H9 (cell line): ENCODE measurements around the gene CRHR1. TPM values are rescaled to one million over a fixed set of nuclear protein-coding genes. Genes with fewer than 3 reads are reported as not detected.

Experiments used
- DNase-seq: peaks from one replicate; pipeline ENCODE4 v3.0.0-alpha.2; 2017
- H2AFZ ChIP-seq: one replicate; pipeline ENCODE4 v1.6.1; 2013; ENCODE audit warnings: mild to moderate bottlenecking, low read length, control low read depth, moderate library complexity
- H2AK5ac ChIP-seq: 2 replicates; pipeline ENCODE4 v1.6.1; 2013; ENCODE audit warnings: low read length, control low read depth, mixed read lengths; ENCODE audit not compliant: insufficient read length
- H2BK120ac ChIP-seq: one replicate; pipeline ENCODE4 v1.6.1; 2013; ENCODE audit warnings: low read depth, mild to moderate bottlenecking, low read length, control low read depth, inconsistent platforms; ENCODE audit not compliant: poor library complexity, severe bottlenecking
- H2BK12ac ChIP-seq: 2 replicates; pipeline ENCODE4 v1.6.1; 2013; ENCODE audit warnings: low read length, control low read depth, mixed read lengths, low read depth; ENCODE audit not compliant: insufficient read length
- H2BK15ac ChIP-seq: 2 replicates; pipeline ENCODE4 v1.6.1; 2013; ENCODE audit warnings: low read depth, low read length, control low read depth
- H2BK20ac ChIP-seq: one replicate; pipeline ENCODE4 v1.6.1; 2013; ENCODE audit warnings: low read depth, mild to moderate bottlenecking, low read length, control low read depth, inconsistent platforms; ENCODE audit not compliant: poor library complexity, severe bottlenecking
- H2BK5ac ChIP-seq: 2 replicates; pipeline ENCODE4 v1.6.1; 2013; ENCODE audit warnings: low read length, control low read depth, mixed read lengths; ENCODE audit not compliant: insufficient read length
- H3K14ac ChIP-seq: 2 replicates; pipeline ENCODE4 v1.6.1; 2013; ENCODE audit warnings: low read length, control low read depth; ENCODE audit not compliant: insufficient read depth
- H3K18ac ChIP-seq: 2 replicates; pipeline ENCODE4 v1.6.1; 2013; ENCODE audit warnings: low read depth, mild to moderate bottlenecking, mixed read lengths, low read length, control low read depth; ENCODE audit not compliant: insufficient read length
- H3K23ac ChIP-seq: 2 replicates; pipeline ENCODE4 v1.6.1; 2013; ENCODE audit warnings: low read length, control low read depth, mixed read lengths, low read depth; ENCODE audit not compliant: insufficient read length
- H3K23me2 ChIP-seq: 2 replicates; pipeline ENCODE4 v1.6.1; 2013; ENCODE audit warnings: low read depth, mild to moderate bottlenecking, mixed read lengths, low read length, control low read depth; ENCODE audit not compliant: insufficient read length, poor library complexity, severe bottlenecking
- H3K27ac ChIP-seq: 2 replicates; pipeline ENCODE4 v1.5.1; 2013; ENCODE audit warnings: low read length, control low read depth, mixed read lengths, low read depth; ENCODE audit not compliant: insufficient read length
- H3K27me3 ChIP-seq: 2 replicates; pipeline ENCODE4 v1.6.1; 2013; ENCODE audit warnings: low read length, control low read depth, inconsistent platforms; ENCODE audit not compliant: insufficient read depth
- H3K4ac ChIP-seq: 2 replicates; pipeline ENCODE4 v1.6.1; 2013; ENCODE audit warnings: low read depth, mild to moderate bottlenecking, control low read depth, inconsistent platforms, low read length, moderate library complexity
- H3K4me1 ChIP-seq: 2 replicates; pipeline ENCODE4 v1.6.1; 2013; ENCODE audit warnings: low read length, control low read depth, inconsistent platforms; ENCODE audit not compliant: insufficient read depth
- H3K4me2 ChIP-seq: 2 replicates; pipeline ENCODE4 v1.6.1; 2013; ENCODE audit warnings: low read length, control low read depth, mixed read lengths; ENCODE audit not compliant: insufficient read length, insufficient read depth
- H3K56ac ChIP-seq: 2 replicates; pipeline ENCODE4 v1.6.1; 2013; ENCODE audit warnings: low read depth, mild to moderate bottlenecking, mixed read lengths, low read length, control low read depth; ENCODE audit not compliant: insufficient read length
- H3K79me1 ChIP-seq: 2 replicates; pipeline ENCODE4 v1.6.1; 2013; ENCODE audit warnings: low read depth, mild to moderate bottlenecking, moderate library complexity, low read length, control low read depth, inconsistent platforms; ENCODE audit not compliant: insufficient read depth, poor library complexity, severe bottlenecking
- H3K79me2 ChIP-seq: 2 replicates; pipeline ENCODE4 v1.6.1; 2013; ENCODE audit warnings: low read length, control low read depth, inconsistent platforms; ENCODE audit not compliant: insufficient read depth
- H3K9ac ChIP-seq: 2 replicates; pipeline ENCODE4 v1.6.1; 2013; ENCODE audit warnings: low read length, control low read depth, mixed read lengths; ENCODE audit not compliant: insufficient read length; ENCODE audit errors: extremely low read depth
- H3K9me3 ChIP-seq: one replicate; pipeline ENCODE4 v1.6.1; 2013; ENCODE audit warnings: low read depth, low read length, inconsistent platforms; ENCODE audit not compliant: control insufficient read depth
- H3T11ph ChIP-seq: one replicate; pipeline ENCODE4 v1.6.1; 2013; ENCODE audit warnings: mild to moderate bottlenecking, low read length, control low read depth, inconsistent platforms
- H4K20me1 ChIP-seq: one replicate; pipeline ENCODE4 v1.6.1; 2013; ENCODE audit not compliant: control insufficient read depth, insufficient read length, insufficient read depth
- H4K5ac ChIP-seq: 2 replicates; pipeline ENCODE4 v1.6.1; 2013; ENCODE audit warnings: low read depth, mild to moderate bottlenecking, mixed read lengths, low read length, control low read depth; ENCODE audit not compliant: insufficient read length
- H4K8ac ChIP-seq: replicated peaks from 2 replicates; pipeline ENCODE4 v1.6.1; 2013; ENCODE audit warnings: low read length, control low read depth, mixed read lengths, low read depth; ENCODE audit not compliant: insufficient read length
- H4K91ac ChIP-seq: 2 replicates; pipeline ENCODE4 v1.6.1; 2013; ENCODE audit warnings: low read depth, mild to moderate bottlenecking, moderate library complexity, mixed read lengths, low read length, control low read depth; ENCODE audit not compliant: insufficient read length
- H3K27ac Mint-ChIP-seq, 3 experiments: 2 replicates in 2 of 3; 3 replicates in 1 of 3; pipeline ENCODE4 v1.8.0; 2020 to 2021; ENCODE audit warnings: mixed read lengths in 3 of 3, mild to moderate bottlenecking in 1 of 3, moderate library complexity in 1 of 3
- H3K27me3 Mint-ChIP-seq: 2 replicates; pipeline ENCODE4 v1.8.0; 2021; ENCODE audit warnings: low read depth, mild to moderate bottlenecking, moderate library complexity, mixed read lengths
- H3K36me3 Mint-ChIP-seq, 3 experiments: 2 replicates in 2 of 3; 3 replicates in 1 of 3; pipeline ENCODE4 v1.8.0; 2020 to 2021; ENCODE audit warnings: low read depth in 3 of 3, mixed read lengths in 3 of 3; ENCODE audit not compliant: insufficient read depth in 1 of 3
- H3K4me1 Mint-ChIP-seq, 2 experiments: 2 replicates each; pipeline ENCODE4 v1.8.0; 2020; ENCODE audit warnings: mixed read lengths in 2 of 2
- H3K4me3 Mint-ChIP-seq, 2 experiments: 2 replicates in 1 of 2; 3 replicates in 1 of 2; pipeline ENCODE4 v1.8.0; 2020 to 2021; ENCODE audit warnings: mild to moderate bottlenecking in 2 of 2, mixed read lengths in 2 of 2, moderate library complexity in 1 of 2
- H3K9me3 Mint-ChIP-seq, 2 experiments: 2 replicates in 1 of 2; 3 replicates in 1 of 2; pipeline ENCODE4 v1.8.0; 2020; ENCODE audit warnings: mild to moderate bottlenecking in 2 of 2, mixed read lengths in 2 of 2, moderate library complexity in 1 of 2
- WGBS: extraction: QIAGEN DNeasy Blood & Tissue Kit; methylation state at CpG from one replicate; pipeline ENCODE4 v1.1.7; 2013; ENCODE audit warnings: missing lambda C conversion rate, low lambda C conversion rate, mixed read lengths; ENCODE audit not compliant: insufficient read length; ENCODE audit errors: extremely low coverage; 5-methylcytosine and 5-hydroxymethylcytosine counted together
- total RNA-seq: library from RNA; stranded (reverse); gene quantifications from 2 replicates; pipeline ENCODE4 v1.2.1, GENCODE V29; 2021
- TF ChIP-seq, protein P1 (sequence below): fragments of 200-600 bp; sonication (generic); conservative IDR thresholded peaks from 3 replicates; pipeline ENCODE4 v1.8.0; 2021; ENCODE audit warnings: antibody characterized with exemption, mild to moderate bottlenecking

The CRHR1 gene
- total RNA-seq, 1 experiment from 2014 or later: 0.52 TPM

DNA sequence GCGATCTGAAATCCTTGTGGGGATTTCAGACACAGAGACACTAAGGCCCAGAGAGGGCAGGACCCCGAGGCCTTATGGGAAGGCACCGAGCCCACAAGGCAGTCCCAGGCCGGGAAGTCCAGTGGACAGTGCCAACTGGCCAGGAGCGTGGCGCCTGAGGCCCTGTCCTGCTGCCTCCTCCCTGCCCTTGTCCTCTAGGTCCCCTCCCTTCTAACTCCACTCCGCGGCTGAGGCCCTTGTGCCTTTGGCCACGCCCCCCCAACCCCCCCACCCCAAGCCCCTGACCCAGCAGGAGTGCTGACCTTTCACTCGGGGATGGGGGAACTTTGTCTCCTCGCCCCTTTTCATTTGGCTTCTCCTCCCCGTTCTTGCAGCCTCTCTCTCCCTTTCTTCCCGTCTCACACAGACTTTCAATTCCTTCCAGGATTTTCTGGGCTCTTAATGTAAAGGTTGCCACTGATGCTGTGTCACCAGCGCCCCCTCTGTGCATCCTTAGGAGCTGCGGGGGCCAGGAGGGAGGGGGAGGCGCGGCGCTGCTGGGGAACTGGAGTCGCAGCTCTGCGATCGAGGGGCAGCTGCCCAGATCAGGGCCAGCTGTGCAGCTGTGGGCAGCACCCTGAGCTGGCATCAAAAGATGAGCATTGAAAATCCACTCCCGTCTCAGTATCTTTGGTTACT is 29.1 kb downstream of the CRHR1 start:
- Mint-ChIP-seq H3K9me3 (peaks cover 2 to 3% of the 10 kb centered on the region in 2 experiments; a peak in 2 of 5 replicates), H3K4me3 (peak overlapping the region; percentile 43 to 59; a peak in 4 of 5 replicates), H3K4me1 (peaks cover 6 to 17% of the 10 kb centered on the region in 2 experiments), H3K27ac (no peak overlapping the region), H3K27me3 (peaks cover 11% of the 10 kb centered on the region), H3K36me3 (peaks cover 0 to 2% (median 0%) of the 10 kb centered on the region in 3 experiments; a peak in 1 of 7 replicates)
- Histone ChIP-seq H3T11ph (no peak overlapping the region), H3K14ac (no peak overlapping the region), H3K79me2 (no peaks in the 10 kb centered on the region), H3K79me1 (no peaks in the 10 kb centered on the region), H2BK15ac (no peak overlapping the region), H2AFZ (no peak overlapping the region), H4K91ac (no peak overlapping the region), H4K5ac (no peak overlapping the region), H3K23me2 (no peaks in the 10 kb centered on the region), H3K27ac (no peak overlapping the region), H3K23ac (no peak overlapping the region), H2BK120ac (no peak overlapping the region), H3K4me1 (no peaks in the 10 kb centered on the region), H3K18ac (no peak overlapping the region), H4K8ac (no peak overlapping the region), H2AK5ac (no peak overlapping the region), H3K4ac (no peak overlapping the region), H3K27me3 (no peaks in the 10 kb centered on the region), H2BK20ac (no peak overlapping the region), H2BK12ac (no peak overlapping the region), H3K9me3 (no peaks in the 10 kb centered on the region), H2BK5ac (no peak overlapping the region), H3K4me2 (peak overlapping the region; percentile 13), H4K20me1 (no peaks in the 10 kb centered on the region), H3K9ac (no peak overlapping the region), H3K56ac (no peak overlapping the region)
- TF ChIP-seq, protein P1, sequence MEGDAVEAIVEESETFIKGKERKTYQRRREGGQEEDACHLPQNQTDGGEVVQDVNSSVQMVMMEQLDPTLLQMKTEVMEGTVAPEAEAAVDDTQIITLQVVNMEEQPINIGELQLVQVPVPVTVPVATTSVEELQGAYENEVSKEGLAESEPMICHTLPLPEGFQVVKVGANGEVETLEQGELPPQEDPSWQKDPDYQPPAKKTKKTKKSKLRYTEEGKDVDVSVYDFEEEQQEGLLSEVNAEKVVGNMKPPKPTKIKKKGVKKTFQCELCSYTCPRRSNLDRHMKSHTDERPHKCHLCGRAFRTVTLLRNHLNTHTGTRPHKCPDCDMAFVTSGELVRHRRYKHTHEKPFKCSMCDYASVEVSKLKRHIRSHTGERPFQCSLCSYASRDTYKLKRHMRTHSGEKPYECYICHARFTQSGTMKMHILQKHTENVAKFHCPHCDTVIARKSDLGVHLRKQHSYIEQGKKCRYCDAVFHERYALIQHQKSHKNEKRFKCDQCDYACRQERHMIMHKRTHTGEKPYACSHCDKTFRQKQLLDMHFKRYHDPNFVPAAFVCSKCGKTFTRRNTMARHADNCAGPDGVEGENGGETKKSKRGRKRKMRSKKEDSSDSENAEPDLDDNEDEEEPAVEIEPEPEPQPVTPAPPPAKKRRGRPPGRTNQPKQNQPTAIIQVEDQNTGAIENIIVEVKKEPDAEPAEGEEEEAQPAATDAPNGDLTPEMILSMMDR: peak; percentile 81
- no CpG with 5 or more reads among the region's 22 CpGs for WGBS
- DNase-seq: peak; percentile 90
